CD4-positive, alpha-beta memory T cell (primary cell): ENCODE results near the gene DLGAP3. TPM values are rescaled to one million over a fixed set of nuclear protein-coding genes. Genes with fewer than 3 reads are reported as not detected.

Source experiments
- CTCF ChIA-PET: fragments of 350-600 bp; sonication (Branson Sonifier 250); formaldehyde crosslinking; loops from one replicate; lab custom pipeline; 2021; ENCODE audit warnings: inconsistent platforms; ENCODE audit not compliant: partially characterized antibody; lab: Charles Lee
- POLR2A ChIA-PET: fragments of 350-600 bp; sonication (Branson Sonifier 250); formaldehyde crosslinking; loops from one replicate; lab custom pipeline; 2021; ENCODE audit not compliant: partially characterized antibody; lab: Charles Lee
- DNase-seq, 5 donors: peaks; one replicate each; pipeline versions ENCODE4 v3.0.0 to v3.0.0-alpha.2; 2020 to 2022; ENCODE audit warnings: mixed read lengths in 1 of 5
- H3K27ac ChIP-seq: one replicate; pipeline ENCODE4 v1.7.0; 2013; ENCODE audit warnings: low read depth, low read length
- H3K27me3 ChIP-seq: 2 replicates; pipeline ENCODE4 v1.7.0; 2013; ENCODE audit warnings: mild to moderate bottlenecking, low read length, moderate library complexity; ENCODE audit not compliant: insufficient read depth
- H3K36me3 ChIP-seq: 2 replicates; pipeline ENCODE4 v1.7.0; 2013; ENCODE audit warnings: mild to moderate bottlenecking, low read length, moderate library complexity; ENCODE audit not compliant: insufficient read depth
- H3K4me1 ChIP-seq: 2 replicates; pipeline ENCODE4 v1.7.0; 2013; ENCODE audit warnings: mild to moderate bottlenecking, low read length, moderate library complexity; ENCODE audit not compliant: insufficient read depth
- H3K4me3 ChIP-seq, 2 donors: one replicate each; pipeline ENCODE4 v1.7.0; 2013; ENCODE audit warnings: low read length in 2 of 2, mild to moderate bottlenecking in 1 of 2
- H3K9me3 ChIP-seq, 2 donors: one replicate each; pipeline ENCODE4 v1.7.0; 2013; ENCODE audit warnings: low read length in 2 of 2, control low read depth in 1 of 2; ENCODE audit not compliant: control insufficient read depth in 1 of 2
- H3K27ac Mint-ChIP-seq, 7 donors: one replicate each; pipeline ENCODE4 v1.8.0; 2020 to 2021; ENCODE audit warnings: mixed read lengths in 7 of 7, mild to moderate bottlenecking in 6 of 7, inconsistent platforms in 3 of 7, moderate library complexity in 3 of 7
- H3K27me3 Mint-ChIP-seq, 2 donors: one replicate each; pipeline ENCODE4 v1.8.0; 2020 to 2021; ENCODE audit warnings: mixed read lengths in 2 of 2
- H3K36me3 Mint-ChIP-seq, 2 donors: one replicate each; pipeline ENCODE4 v1.8.0; 2020 to 2021; ENCODE audit warnings: mixed read lengths in 2 of 2, inconsistent platforms in 1 of 2, mild to moderate bottlenecking in 1 of 2
- H3K4me1 Mint-ChIP-seq, 4 donors: one replicate each; pipeline ENCODE4 v1.8.0; 2020 to 2021; ENCODE audit warnings: mixed read lengths in 4 of 4, mild to moderate bottlenecking in 1 of 4
- H3K4me3 Mint-ChIP-seq, 8 donors: one replicate each; pipeline ENCODE4 v1.8.0; 2020 to 2021; ENCODE audit warnings: mixed read lengths in 8 of 8, mild to moderate bottlenecking in 7 of 8, moderate library complexity in 6 of 8, inconsistent platforms in 3 of 8
- H3K9me3 Mint-ChIP-seq, 8 donors: one replicate each; pipeline ENCODE4 v1.8.0; 2020 to 2021; ENCODE audit warnings: mixed read lengths in 8 of 8, mild to moderate bottlenecking in 5 of 8, inconsistent platforms in 3 of 8, moderate library complexity in 1 of 8
- intact Hi-C: fragments of 100-400 bp; cut with micrococcal nuclease; formaldehyde crosslinking; loops from one replicate; pipeline ENCODE4 v1.15.1; 2023
- polyA plus RNA-seq, 2 donors: library from polyadenylated mRNA; unstranded; fragments of 300-500 nt; fragmentation: Illumina TruSeq; gene quantifications; one replicate each; pipeline ENCODE4 v1.2.3, GENCODE V29; 2021
- total RNA-seq, 2 experiments: library from RNA; stranded (reverse); gene quantifications; one replicate each; pipeline ENCODE4 v1.2.3, GENCODE V29; 2021

Gene DLGAP3
- total and polyA plus RNA-seq, 4 experiments from 2014 or later = 0.08 to 1.5 (median 0.82) TPM

DNA sequence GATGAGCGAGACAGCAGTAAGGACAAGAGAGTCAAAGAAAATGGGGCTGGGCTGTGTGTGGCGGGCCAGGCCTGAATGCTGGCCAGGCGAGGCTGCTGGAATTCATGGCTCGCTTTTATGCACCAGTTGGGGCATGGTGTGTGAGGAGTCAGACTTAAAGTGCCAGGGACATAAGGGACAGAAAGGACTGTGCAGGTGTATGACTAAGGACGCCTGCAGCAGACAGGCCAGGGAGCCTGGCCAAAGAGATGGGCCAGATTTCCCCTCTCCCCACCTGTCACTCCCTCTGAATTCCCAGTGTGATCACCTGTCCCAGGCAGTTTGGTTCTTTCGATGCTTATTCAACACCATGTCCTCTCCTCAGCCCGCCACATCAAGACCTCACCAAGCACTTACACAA lies 53.0 kb downstream of the DLGAP3 start:
- DNase-seq = no peak
- intact Hi-C loops = no loop called here
- Histone ChIP-seq H3K27ac (no peak overlapping the region), H3K4me3 (no peak overlapping the region), H3K9me3 (no peaks in the 10 kb centered on the region), H3K36me3 (no peaks in the 10 kb centered on the region), H3K27me3 (peaks cover 19% of the 10 kb centered on the region), H3K4me1 (no peaks in the 10 kb centered on the region)
- Mint-ChIP-seq H3K4me1 (peaks cover 0 to 3% (median 2%) of the 10 kb centered on the region in 4 donors), H3K27me3 (peaks cover 40% of the 10 kb centered on the region in 2 donors), H3K36me3 (no peaks in the 10 kb centered on the region), H3K4me3 (no peak overlapping the region), H3K9me3 (peaks cover 0 to 6% (median 0%) of the 10 kb centered on the region in 8 donors), H3K27ac (no peak overlapping the region)
- POLR2A ChIA-PET = no interaction called here
- CTCF ChIA-PET = no interaction called here

DNA sequence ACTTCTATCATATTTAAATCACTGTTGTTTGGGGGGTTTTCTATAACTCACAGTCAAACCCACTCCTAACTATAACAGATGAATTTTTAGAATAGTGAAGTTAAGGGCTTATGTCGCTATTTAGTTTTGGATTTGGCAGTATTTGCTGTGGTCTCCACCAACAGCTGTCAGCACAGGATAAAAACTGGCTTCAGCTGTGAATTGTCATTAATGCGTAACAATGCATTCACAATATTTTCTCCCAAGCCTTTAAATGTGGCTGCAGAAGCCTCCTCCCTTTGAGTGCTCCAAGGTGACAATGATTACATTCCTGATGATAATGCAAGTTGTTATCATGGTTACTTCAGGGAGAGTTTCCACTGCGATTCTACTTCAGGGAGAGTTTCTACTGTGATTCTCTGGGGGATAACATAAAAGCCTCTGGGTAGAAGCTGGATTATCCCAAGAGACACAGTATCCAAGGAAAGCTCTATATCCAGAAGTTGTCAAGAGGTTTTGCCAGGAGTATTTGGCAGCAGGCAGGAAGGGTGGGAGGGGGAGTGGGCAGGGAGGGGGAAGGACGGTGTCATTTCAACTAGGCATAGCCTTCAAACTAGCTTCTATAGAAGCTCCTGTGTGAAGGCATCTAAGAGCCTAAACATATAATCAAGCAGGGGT lies 55.0 kb downstream of the DLGAP3 start:
- intact Hi-C loops = no loop called here
- no peak overlapping the region for H3K4me3 Mint-ChIP-seq
- Histone ChIP-seq H3K4me3 (no peak overlapping the region), H3K9me3 (no peaks in the 10 kb centered on the region), H3K36me3 (no peaks in the 10 kb centered on the region), H3K27ac (no peak overlapping the region), H3K4me1 (no peaks in the 10 kb centered on the region), H3K27me3 (peaks cover 19% of the 10 kb centered on the region)
- H3K9me3 Mint-ChIP-seq = no peaks in the 10 kb centered on the region
- DNase-seq = no peak
- H3K36me3 Mint-ChIP-seq = no peaks in the 10 kb centered on the region
- ChIA-PET CTCF (interaction anchor here (1.4 kb wide), 1 partner anchor 8 kb away, joined by 6 read pairs; no protein-coding TSS in a partner anchor), POLR2A (no interaction called here)
- H3K27me3 Mint-ChIP-seq = peaks cover 42 to 45% of the 10 kb centered on the region in 2 donors
- peaks cover 0 to 12% (median 4%) of the 10 kb centered on the region in 4 donors for H3K4me1 Mint-ChIP-seq
- no peak overlapping the region for H3K27ac Mint-ChIP-seq

DNA sequence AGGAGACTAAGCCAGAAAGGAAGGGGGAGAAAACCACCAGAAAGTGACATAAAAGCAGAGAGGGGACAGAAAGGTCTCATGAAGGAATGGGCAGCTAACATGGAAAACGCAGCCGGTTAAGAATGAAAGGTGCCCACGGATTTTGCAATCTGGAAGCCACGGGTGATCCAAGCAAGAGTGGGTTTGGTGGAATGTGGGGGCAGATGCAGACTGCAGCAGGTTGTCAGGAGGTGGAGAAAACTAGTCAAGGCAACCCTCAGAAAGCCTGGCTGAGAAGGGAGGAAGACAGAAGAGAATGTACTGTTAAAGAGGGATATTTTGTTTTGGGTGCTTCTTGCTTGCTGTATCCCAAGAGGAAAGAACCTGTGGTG lies 57.3 kb downstream of the DLGAP3 start:
- no peak overlapping the region for H3K27ac ChIP-seq
- H3K27me3 ChIP-seq = peaks cover 17% of the 10 kb centered on the region
- no peak overlapping the region for H3K4me3 ChIP-seq
- H3K36me3 ChIP-seq = no peaks in the 10 kb centered on the region
- Mint-ChIP-seq H3K4me3 (peak overlapping the region in 1 of 8 donors; percentile 17), H3K9me3 (no peaks in the 10 kb centered on the region), H3K4me1 (peaks cover 3 to 21% (median 7%) of the 10 kb centered on the region in 4 donors), H3K27me3 (peaks cover 37 to 43% of the 10 kb centered on the region in 2 donors), H3K27ac (no peak overlapping the region), H3K36me3 (no peaks in the 10 kb centered on the region)
- intact Hi-C loops = no loop called here
- no peak for DNase-seq
- no peaks in the 10 kb centered on the region for H3K4me1 ChIP-seq
- H3K9me3 ChIP-seq = no peaks in the 10 kb centered on the region
- ChIA-PET POLR2A (no interaction called here), CTCF (interaction anchor here (5.1 kb wide), 1 partner anchor 12 kb away, joined by 27 read pairs; the partner anchor contains the start of gene SMIM12)

DNA sequence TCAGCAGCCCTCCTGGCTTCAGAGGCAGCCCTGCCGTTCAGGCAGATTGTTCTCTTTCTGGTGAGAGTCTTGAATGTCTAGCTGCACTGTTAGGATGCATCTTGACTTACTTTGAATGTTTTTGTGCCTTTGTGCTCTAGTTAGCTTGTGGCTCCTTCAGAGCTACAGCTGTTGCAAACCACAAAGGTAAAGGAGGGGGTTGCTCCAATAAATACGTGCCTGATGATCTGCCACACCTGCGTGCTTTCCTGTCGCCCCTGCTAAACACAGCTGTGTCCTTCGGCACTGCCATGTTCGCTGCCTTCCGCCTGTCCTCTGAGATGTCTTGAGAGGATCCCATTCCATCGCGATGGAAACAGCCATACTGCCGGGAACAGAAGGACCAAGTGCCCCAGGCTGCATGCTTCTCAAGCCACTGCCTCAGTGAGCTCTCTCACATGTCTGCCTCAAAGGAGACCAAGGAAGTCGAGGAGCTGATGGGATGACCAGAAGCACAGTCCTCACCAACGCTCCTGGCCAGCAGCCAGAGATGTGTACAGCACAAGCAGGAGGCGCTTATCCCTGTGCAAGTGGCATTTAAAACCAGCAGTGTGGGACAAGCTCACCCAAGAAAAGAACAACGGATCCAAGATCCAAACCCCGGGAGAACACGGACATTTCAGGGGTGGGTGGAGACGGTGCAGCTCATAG lies 57.9 kb downstream of the DLGAP3 start:
- Histone ChIP-seq H3K36me3 (no peaks in the 10 kb centered on the region), H3K27me3 (peaks cover 11% of the 10 kb centered on the region), H3K27ac (no peak overlapping the region), H3K4me1 (peaks cover 5% of the 10 kb centered on the region), H3K4me3 (no peak overlapping the region), H3K9me3 (no peaks in the 10 kb centered on the region)
- intact Hi-C loops = no loop called here
- no peak for DNase-seq
- ChIA-PET POLR2A (interaction anchor here (1.0 kb wide), 1 partner anchor 12 kb away, joined by 3 read pairs; the partner anchor contains the start of gene SMIM12), CTCF (interaction anchor here (5.1 kb wide), 1 partner anchor 11 kb away, joined by 27 read pairs; the partner anchor contains the start of gene SMIM12)
- Mint-ChIP-seq H3K36me3 (no peaks in the 10 kb centered on the region), H3K9me3 (no peaks in the 10 kb centered on the region), H3K4me3 (peak overlapping the region in 5 of 8 donors; percentile 1 to 39 (median 32)), H3K27me3 (peaks cover 32 to 39% of the 10 kb centered on the region in 2 donors), H3K4me1 (peaks cover 6 to 21% (median 9%) of the 10 kb centered on the region in 4 donors), H3K27ac (peak overlapping the region in 4 of 7 donors; percentile 13 to 78 (median 42))

DNA sequence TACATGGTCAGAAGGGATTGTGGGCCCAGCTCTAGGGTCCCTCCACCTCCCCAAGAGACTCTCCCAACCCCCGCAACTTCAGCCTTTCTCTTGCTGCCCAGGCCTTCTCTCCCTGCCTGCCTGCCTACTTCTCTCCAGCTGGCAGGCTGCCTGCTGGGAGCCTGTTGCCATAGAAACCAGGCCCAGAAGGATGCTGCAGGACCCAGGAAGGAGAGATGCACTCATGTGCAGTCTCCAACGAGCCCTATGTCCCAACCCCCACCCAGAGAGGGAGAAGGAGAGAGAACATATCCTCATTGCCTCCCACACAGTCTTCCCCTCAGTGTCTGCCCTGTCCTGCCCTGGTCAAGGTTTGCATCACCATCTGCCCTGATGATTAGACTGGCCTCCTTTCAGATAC lies 59.1 kb downstream of the DLGAP3 start:
- Histone ChIP-seq H3K27me3 (peaks cover 11% of the 10 kb centered on the region), H3K4me3 (no peak overlapping the region), H3K9me3 (no peaks in the 10 kb centered on the region), H3K27ac (no peak overlapping the region), H3K4me1 (peaks cover 8% of the 10 kb centered on the region), H3K36me3 (no peaks in the 10 kb centered on the region)
- Mint-ChIP-seq H3K4me1 (peaks cover 7 to 27% (median 9%) of the 10 kb centered on the region in 4 donors), H3K4me3 (peak overlapping the region in 1 of 8 donors; percentile 30), H3K27ac (peak overlapping the region in 1 of 7 donors; percentile 19), H3K9me3 (no peaks in the 10 kb centered on the region), H3K36me3 (no peaks in the 10 kb centered on the region), H3K27me3 (peaks cover 23 to 31% of the 10 kb centered on the region in 2 donors)
- DNase-seq = no peak
- ChIA-PET POLR2A (interaction anchor here (0.7 kb wide), 1 partner anchor 10 kb away, joined by 4 read pairs; no protein-coding TSS in a partner anchor), CTCF (interaction anchor here (5.1 kb wide), 1 partner anchor 10 kb away, joined by 27 read pairs; the partner anchor contains the start of gene SMIM12)
- intact Hi-C loops = no loop called here

DNA sequence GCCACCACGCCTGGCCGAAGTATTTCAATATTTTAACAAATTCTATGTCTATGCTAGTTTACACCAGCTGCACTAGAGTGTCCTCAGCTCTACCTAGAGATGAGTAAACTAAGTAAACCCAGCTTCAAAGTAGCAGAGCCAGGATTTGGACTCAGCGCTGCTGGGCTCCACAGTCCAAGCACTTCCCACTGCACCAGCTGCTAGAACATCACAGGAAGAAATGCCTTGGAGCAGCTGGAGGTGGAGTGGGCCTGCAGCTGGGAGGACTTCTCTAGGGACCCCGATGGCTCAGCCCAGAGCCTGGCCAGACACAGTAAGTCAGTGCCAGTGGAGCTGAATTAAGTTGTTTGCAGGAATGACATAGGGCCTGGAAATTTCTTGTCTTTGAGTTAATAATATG lies 59.7 kb downstream of the DLGAP3 start:
- Histone ChIP-seq H3K36me3 (no peaks in the 10 kb centered on the region), H3K4me3 (no peak overlapping the region), H3K27me3 (peaks cover 11% of the 10 kb centered on the region), H3K27ac (no peak overlapping the region), H3K4me1 (peaks cover 14% of the 10 kb centered on the region), H3K9me3 (no peaks in the 10 kb centered on the region)
- Mint-ChIP-seq H3K4me1 (peaks cover 10 to 31% (median 14%) of the 10 kb centered on the region in 4 donors), H3K9me3 (no peaks in the 10 kb centered on the region), H3K27me3 (peaks cover 22 to 28% of the 10 kb centered on the region in 2 donors), H3K27ac (no peak overlapping the region), H3K36me3 (no peaks in the 10 kb centered on the region), H3K4me3 (no peak overlapping the region)
- no peak for DNase-seq
- ChIA-PET POLR2A (no interaction called here), CTCF (interaction anchor here (0.7 to 5.1 kb wide), 3 partner anchors 9 to 16 kb away, joined by 3 to 27 read pairs (median 3); partner anchors contain the start of gene SMIM12)
- intact Hi-C loops = loop anchor here (5.0 to 10.0 kb wide), 3 partner anchors 115 to 323 kb away; partner anchors contain the start of genes SFPQ, TMEM35B and ZMYM6
